WTC11 (cell line): Measurements from ENCODE around the gene ISLR. TPM values are rescaled to one million over a fixed set of nuclear protein-coding genes. Genes with fewer than 3 reads are reported as not detected.

Source experiments
- AR ChIP-seq: fragments of 250-450 bp; sonication (Bioruptor Pico); IDR thresholded peaks from 2 replicates; pipeline ENCODE4 v1.9.0; 2021; ENCODE audit warnings: mild to moderate bottlenecking
- CTCF ChIP-seq: fragments of 200-600 bp; IDR thresholded peaks from 2 replicates; pipeline ENCODE4 v1.8.0; 2022; ENCODE audit warnings: antibody characterized with exemption
- E2F5 ChIP-seq: sonication (generic); formaldehyde crosslinking; IDR thresholded peaks from 2 replicates; pipeline ENCODE4 v1.8.1; 2022; ENCODE audit warnings: mild to moderate bottlenecking, moderate library complexity, missing genetic modification reagents
- ELF4 ChIP-seq: sonication (generic); formaldehyde crosslinking; IDR thresholded peaks from 2 replicates; pipeline ENCODE4 v1.8.1; 2022; ENCODE audit warnings: low read depth, mild to moderate bottlenecking, moderate library complexity, missing genetic modification reagents
- FOXJ3 ChIP-seq: sonication (generic); formaldehyde crosslinking; IDR thresholded peaks from 2 replicates; pipeline ENCODE4 v1.9.0; 2021; ENCODE audit warnings: missing genetic modification reagents, mild to moderate bottlenecking, borderline replicate concordance
- FOXP1 ChIP-seq: sonication (generic); formaldehyde crosslinking; IDR thresholded peaks from 2 replicates; pipeline ENCODE4 v1.8.0; 2022; ENCODE audit warnings: missing genetic modification reagents, mild to moderate bottlenecking, moderate library complexity, borderline replicate concordance
- GABPB1 ChIP-seq: sonication (generic); formaldehyde crosslinking; IDR thresholded peaks from 2 replicates; pipeline ENCODE4 v1.8.1; 2023; ENCODE audit warnings: mild to moderate bottlenecking, missing genetic modification reagents
- GRHL2 ChIP-seq: fragments of 250-450 bp; sonication (Bioruptor Pico); IDR thresholded peaks from 2 replicates; pipeline ENCODE4 v1.8.0; 2022; ENCODE audit warnings: mild to moderate bottlenecking, moderate library complexity; ENCODE audit not compliant: insufficient replicate concordance, severe bottlenecking
- HMGXB4 ChIP-seq: sonication (generic); formaldehyde crosslinking; IDR thresholded peaks from 2 replicates; pipeline ENCODE4 v1.8.1; 2023; ENCODE audit warnings: mild to moderate bottlenecking, moderate library complexity, missing genetic modification reagents
- JAZF1 ChIP-seq: fragments of 250-450 bp; sonication (Bioruptor Pico); IDR thresholded peaks from 2 replicates; pipeline ENCODE4 v1.9.0; 2021; ENCODE audit warnings: moderate library complexity, mild to moderate bottlenecking, inconsistent platforms
- NR1H2 ChIP-seq: sonication (generic); formaldehyde crosslinking; IDR thresholded peaks from 2 replicates; pipeline ENCODE4 v1.9.0; 2021; ENCODE audit warnings: mild to moderate bottlenecking, moderate library complexity, missing genetic modification reagents
- NR3C1 ChIP-seq: sonication (generic); formaldehyde crosslinking; conservative IDR thresholded peaks from 2 replicates; pipeline ENCODE4 v1.8.1; 2023; ENCODE audit warnings: low read depth, mild to moderate bottlenecking, missing genetic modification reagents
- RELA ChIP-seq: sonication (generic); formaldehyde crosslinking; IDR thresholded peaks from 2 replicates; pipeline ENCODE4 v1.8.1; 2022; ENCODE audit warnings: missing genetic modification reagents, mild to moderate bottlenecking, borderline replicate concordance
- RORB ChIP-seq: fragments of 250-450 bp; sonication (Bioruptor Pico); IDR thresholded peaks from 2 replicates; pipeline ENCODE4 v1.9.0; 2021; ENCODE audit warnings: mild to moderate bottlenecking
- SMAD3 ChIP-seq: sonication (generic); formaldehyde crosslinking; IDR thresholded peaks from 2 replicates; pipeline ENCODE4 v1.8.0; 2022; ENCODE audit warnings: missing genetic modification reagents, mild to moderate bottlenecking, borderline replicate concordance
- SMAD4 ChIP-seq: sonication (generic); formaldehyde crosslinking; IDR thresholded peaks from 2 replicates; pipeline ENCODE4 v1.8.0; 2022; ENCODE audit warnings: mild to moderate bottlenecking, missing genetic modification reagents
- STAT6 ChIP-seq: sonication (generic); formaldehyde crosslinking; conservative IDR thresholded peaks from 2 replicates; pipeline ENCODE4 v1.8.1; 2023; ENCODE audit warnings: mild to moderate bottlenecking, low read depth, missing genetic modification reagents, moderate library complexity
- USF1 ChIP-seq: sonication (generic); formaldehyde crosslinking; IDR thresholded peaks from 2 replicates; pipeline ENCODE4 v1.8.0; 2022; ENCODE audit warnings: mild to moderate bottlenecking, missing genetic modification reagents
- ZNF121 ChIP-seq: sonication (generic); formaldehyde crosslinking; IDR thresholded peaks from 2 replicates; pipeline ENCODE4 v1.8.0; 2023; ENCODE audit warnings: missing genetic modification reagents
- ZNF219 ChIP-seq: sonication (generic); formaldehyde crosslinking; IDR thresholded peaks from 2 replicates; pipeline ENCODE4 v1.8.0; 2023; ENCODE audit warnings: missing genetic modification reagents, mild to moderate bottlenecking, borderline replicate concordance
- ZNF263 ChIP-seq: sonication (generic); formaldehyde crosslinking; IDR thresholded peaks from 2 replicates; pipeline ENCODE4 v1.8.1; 2022; ENCODE audit warnings: low read depth, mild to moderate bottlenecking, moderate library complexity, missing genetic modification reagents
- ZNF416 ChIP-seq: fragments of 250-450 bp; sonication (Bioruptor Pico); IDR thresholded peaks from 2 replicates; pipeline ENCODE4 v1.9.0; 2021; ENCODE audit warnings: mild to moderate bottlenecking, inconsistent platforms
- ZNF671 ChIP-seq: fragments of 250-450 bp; sonication (Bioruptor Pico); IDR thresholded peaks from 2 replicates; pipeline ENCODE4 v1.8.0; 2021; ENCODE audit warnings: mild to moderate bottlenecking
- total RNA-seq: library from RNA; stranded (reverse); gene quantifications from 3 replicates; pipeline ENCODE4 v1.2.3, GENCODE V29; 2021
- TF ChIP-seq, protein P1 (sequence below): sonication (generic); formaldehyde crosslinking; IDR thresholded peaks from 2 replicates; pipeline ENCODE4 v1.8.1; 2023; ENCODE audit warnings: mild to moderate bottlenecking, missing genetic modification reagents
- TF ChIP-seq, protein P2 (sequence below): sonication (generic); formaldehyde crosslinking; IDR thresholded peaks from 2 replicates; pipeline ENCODE4 v1.8.1; 2023; ENCODE audit warnings: mild to moderate bottlenecking, missing genetic modification reagents, moderate library complexity

The ISLR gene
- total RNA-seq, 1 experiment from 2014 or later, result 0.63 TPM

DNA sequence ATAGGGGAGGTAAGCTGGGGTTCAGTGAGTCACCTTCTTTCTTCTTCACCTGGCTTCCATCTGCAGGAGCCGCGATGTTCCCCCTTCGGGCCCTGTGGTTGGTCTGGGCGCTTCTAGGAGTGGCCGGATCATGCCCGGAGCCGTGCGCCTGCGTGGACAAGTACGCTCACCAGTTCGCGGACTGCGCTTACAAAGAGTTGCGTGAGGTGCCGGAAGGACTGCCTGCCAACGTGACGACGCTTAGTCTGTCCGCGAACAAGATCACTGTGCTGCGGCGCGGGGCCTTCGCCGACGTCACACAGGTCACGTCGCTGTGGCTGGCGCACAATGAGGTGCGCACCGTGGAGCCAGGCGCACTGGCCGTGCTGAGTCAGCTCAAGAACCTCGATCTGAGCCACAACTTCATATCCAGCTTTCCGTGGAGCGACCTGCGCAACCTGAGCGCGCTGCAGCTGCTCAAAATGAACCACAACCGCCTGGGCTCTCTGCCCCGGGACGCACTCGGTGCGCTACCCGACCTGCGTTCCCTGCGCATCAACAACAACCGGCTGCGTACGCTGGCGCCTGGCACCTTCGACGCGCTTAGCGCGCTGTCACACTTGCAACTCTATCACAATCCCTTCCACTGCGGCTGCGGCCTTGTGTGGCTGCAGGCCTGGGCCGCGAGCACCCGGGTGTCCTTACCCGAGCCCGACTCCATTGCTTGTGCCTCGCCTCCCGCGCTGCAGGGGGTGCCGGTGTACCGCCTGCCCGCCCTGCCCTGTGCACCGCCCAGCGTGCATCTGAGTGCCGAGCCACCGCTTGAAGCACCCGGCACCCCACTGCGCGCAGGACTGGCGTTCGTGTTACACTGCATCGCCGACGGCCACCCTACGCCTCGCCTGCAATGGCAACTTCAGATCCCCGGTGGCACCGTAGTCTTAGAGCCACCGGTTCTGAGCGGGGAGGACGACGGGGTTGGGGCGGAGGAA lies 40.5 kb upstream of the ISLR start (continued):
- TF ChIP-seq ZNF416 (CRISPR knock-in tag) (no peak), SMAD3 (no peak), ZNF263 (CRISPR knock-in tag) (0 out of 2 replicates have a peak, but pooled peaks have one; percentile 1), ZNF219 (CRISPR knock-in tag) (no peak), CTCF (no peak), ZNF121 (CRISPR knock-in tag) (no peak), AR (CRISPR knock-in tag) (no peak), E2F5 (CRISPR knock-in tag) (no peak), HMGXB4 (CRISPR knock-in tag) (peak; percentile 67; the same call in 1 of the 2 replicates), SMAD4 (CRISPR knock-in tag) (no peak), RELA (CRISPR knock-in tag) (peak; percentile 28; the same call in 1 of the 2 replicates), STAT6 (no peak), USF1 (CRISPR knock-in tag) (no peak), FOXJ3 (CRISPR knock-in tag) (no peak), ZNF671 (CRISPR knock-in tag) (no peak), FOXP1 (CRISPR knock-in tag) (no peak), GRHL2 (CRISPR knock-in tag) (no peak), NR1H2 (CRISPR knock-in tag) (no peak), NR3C1 (CRISPR knock-in tag) (peak; percentile 84; the same call in 1 of the 2 replicates), GABPB1 (CRISPR knock-in tag) (no peak), RORB (CRISPR knock-in tag) (no peak), JAZF1 (no peak), ELF4 (CRISPR knock-in tag) (no peak)
- TF ChIP-seq, protein P1, sequence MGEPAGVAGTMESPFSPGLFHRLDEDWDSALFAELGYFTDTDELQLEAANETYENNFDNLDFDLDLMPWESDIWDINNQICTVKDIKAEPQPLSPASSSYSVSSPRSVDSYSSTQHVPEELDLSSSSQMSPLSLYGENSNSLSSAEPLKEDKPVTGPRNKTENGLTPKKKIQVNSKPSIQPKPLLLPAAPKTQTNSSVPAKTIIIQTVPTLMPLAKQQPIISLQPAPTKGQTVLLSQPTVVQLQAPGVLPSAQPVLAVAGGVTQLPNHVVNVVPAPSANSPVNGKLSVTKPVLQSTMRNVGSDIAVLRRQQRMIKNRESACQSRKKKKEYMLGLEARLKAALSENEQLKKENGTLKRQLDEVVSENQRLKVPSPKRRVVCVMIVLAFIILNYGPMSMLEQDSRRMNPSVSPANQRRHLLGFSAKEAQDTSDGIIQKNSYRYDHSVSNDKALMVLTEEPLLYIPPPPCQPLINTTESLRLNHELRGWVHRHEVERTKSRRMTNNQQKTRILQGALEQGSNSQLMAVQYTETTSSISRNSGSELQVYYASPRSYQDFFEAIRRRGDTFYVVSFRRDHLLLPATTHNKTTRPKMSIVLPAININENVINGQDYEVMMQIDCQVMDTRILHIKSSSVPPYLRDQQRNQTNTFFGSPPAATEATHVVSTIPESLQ, result no peak
- TF ChIP-seq, protein P2, sequence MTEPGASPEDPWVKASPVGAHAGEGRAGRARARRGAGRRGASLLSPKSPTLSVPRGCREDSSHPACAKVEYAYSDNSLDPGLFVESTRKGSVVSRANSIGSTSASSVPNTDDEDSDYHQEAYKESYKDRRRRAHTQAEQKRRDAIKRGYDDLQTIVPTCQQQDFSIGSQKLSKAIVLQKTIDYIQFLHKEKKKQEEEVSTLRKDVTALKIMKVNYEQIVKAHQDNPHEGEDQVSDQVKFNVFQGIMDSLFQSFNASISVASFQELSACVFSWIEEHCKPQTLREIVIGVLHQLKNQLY, result no peak
